IPS-18a (cell line): ENCODE results near the gene SMOC1.

Experiments
- H3K27ac ChIP-seq: one replicate; pipeline ENCODE4 v1.5.1; 2013; ENCODE audit warnings: low read length
- H3K27me3 ChIP-seq: one replicate; pipeline ENCODE4 v1.6.1; 2013; ENCODE audit warnings: mild to moderate bottlenecking, low read length; ENCODE audit not compliant: control insufficient read depth, insufficient read depth
- H3K36me3 ChIP-seq: one replicate; pipeline ENCODE4 v1.6.1; 2013; ENCODE audit warnings: low read depth, low read length; ENCODE audit not compliant: control insufficient read depth
- H3K4me1 ChIP-seq: one replicate; pipeline ENCODE4 v1.6.1; 2013; ENCODE audit warnings: low read depth, low read length; ENCODE audit not compliant: control insufficient read depth
- H3K4me3 ChIP-seq: one replicate; pipeline ENCODE4 v1.5.1; 2013; ENCODE audit warnings: low read length
- H3K9ac ChIP-seq: one replicate; pipeline ENCODE4 v1.6.1; 2013; ENCODE audit warnings: mild to moderate bottlenecking, low read length, moderate library complexity
- H3K9me3 ChIP-seq: one replicate; pipeline ENCODE4 v1.6.1; 2013; ENCODE audit warnings: low read depth, low read length; ENCODE audit not compliant: control insufficient read depth

SMOC1 gene

GRCh38 chr14:70043001-70043400, 163.8 kb downstream of the SMOC1 start:
- Histone ChIP-seq H3K9me3 (no peaks in the 10 kb centered on the region), H3K36me3 (no peaks in the 10 kb centered on the region), H3K4me3 (no peak overlapping the region), H3K27me3 (peaks cover 10% of the 10 kb centered on the region), H3K4me1 (no peaks in the 10 kb centered on the region), H3K9ac (no peak overlapping the region), H3K27ac (no peak overlapping the region)

DNA sequence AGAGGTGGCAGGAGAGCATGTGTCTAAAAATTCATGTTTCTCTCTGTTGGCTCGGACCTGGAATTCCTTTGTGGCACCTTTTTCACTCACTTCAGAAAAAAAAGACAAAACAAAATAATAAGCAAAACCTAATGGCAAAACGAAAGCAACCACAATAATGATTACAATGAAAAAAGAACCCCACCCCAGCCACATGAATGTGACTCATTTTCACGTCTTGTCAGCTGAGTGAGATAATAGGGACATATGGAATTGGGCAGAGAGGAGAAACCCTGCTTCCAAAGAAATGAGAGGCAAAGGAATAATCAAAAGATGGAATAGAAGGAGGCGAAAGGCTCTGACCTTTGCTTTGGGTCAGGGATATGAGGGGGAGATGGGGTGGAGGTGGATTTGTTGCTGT, 166.1 kb downstream of the SMOC1 start:
- Histone ChIP-seq H3K4me3 (no peak overlapping the region), H3K9me3 (no peaks in the 10 kb centered on the region), H3K4me1 (no peaks in the 10 kb centered on the region), H3K36me3 (no peaks in the 10 kb centered on the region), H3K27me3 (peaks cover 10% of the 10 kb centered on the region), H3K27ac (no peak overlapping the region), H3K9ac (no peak overlapping the region)

DNA sequence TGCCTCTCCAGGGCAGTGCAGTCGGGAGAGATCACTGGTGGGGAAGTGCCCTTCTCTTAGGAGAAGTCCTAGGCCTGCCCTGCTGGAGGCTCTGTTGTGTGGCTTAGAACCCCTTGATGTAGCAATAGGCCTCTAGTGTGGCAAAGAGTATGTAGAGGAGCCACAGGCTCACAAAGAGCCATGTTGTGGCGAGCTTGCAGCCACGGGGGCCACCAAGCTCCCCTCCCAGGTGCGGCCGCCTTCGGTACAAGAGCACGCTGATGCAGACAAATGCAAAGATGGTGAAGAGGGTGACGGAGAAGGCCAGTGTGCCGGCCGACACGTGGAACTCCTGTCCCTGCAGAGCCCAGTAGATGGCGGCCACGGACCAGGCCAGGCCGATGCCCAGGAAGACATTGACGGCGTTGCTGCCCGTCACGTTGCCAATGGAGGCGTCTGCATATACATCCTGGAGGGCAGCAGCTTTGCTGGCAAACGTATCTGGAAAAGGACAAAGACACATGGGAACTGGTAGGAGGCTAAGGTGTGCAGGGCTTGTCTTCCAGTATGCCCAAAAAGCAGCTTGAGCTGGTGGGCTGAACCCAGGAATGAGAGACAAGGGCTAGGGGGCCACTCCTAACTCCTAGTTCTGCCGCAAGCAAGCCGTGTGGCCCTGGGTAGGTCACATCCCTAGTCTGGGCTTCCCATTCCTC, 166.8 kb downstream of the SMOC1 start:
- H3K9me3 ChIP-seq = no peaks in the 10 kb centered on the region
- no peak overlapping the region for H3K27ac ChIP-seq
- H3K4me1 ChIP-seq = no peaks in the 10 kb centered on the region
- no peak overlapping the region for H3K9ac ChIP-seq
- H3K27me3 ChIP-seq = peaks cover 10% of the 10 kb centered on the region
- no peaks in the 10 kb centered on the region for H3K36me3 ChIP-seq
- no peak overlapping the region for H3K4me3 ChIP-seq

DNA sequence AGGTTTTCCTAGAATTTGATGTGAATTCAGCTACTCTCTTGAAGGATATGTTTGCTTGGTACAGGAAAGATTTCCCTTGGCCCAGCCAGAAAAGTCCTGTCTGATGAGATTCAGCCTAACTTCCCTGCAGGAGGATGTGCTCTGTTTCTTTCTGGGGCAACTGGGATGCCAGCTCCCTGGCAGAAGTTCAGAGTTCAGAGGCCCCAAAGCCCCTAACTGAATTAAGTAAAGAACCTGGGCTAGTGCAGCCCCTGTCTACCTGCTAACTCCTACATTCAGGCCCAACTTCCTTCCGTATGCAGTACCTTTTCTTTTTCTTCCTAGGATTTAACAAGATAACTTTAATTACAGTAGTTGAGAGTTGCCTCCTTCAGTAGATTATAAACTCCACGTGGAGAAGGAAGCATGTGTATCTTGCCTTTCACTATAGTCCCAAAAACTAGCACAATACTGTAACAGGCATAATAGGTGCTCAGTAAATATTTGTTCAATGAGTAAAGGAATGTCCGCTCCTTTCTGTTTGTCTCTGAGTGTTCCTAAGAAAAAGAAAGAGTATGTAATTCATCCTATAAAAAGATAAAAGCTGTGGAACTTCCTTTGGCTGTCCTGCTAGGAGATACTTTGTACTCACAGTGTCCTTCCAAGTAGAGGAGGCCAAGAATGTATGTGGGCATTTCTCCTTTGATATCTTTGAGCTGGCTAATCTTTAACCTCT, 168.5 kb downstream of the SMOC1 start:
- no peak overlapping the region for H3K4me3 ChIP-seq
- H3K36me3 ChIP-seq = no peaks in the 10 kb centered on the region
- H3K9me3 ChIP-seq = no peaks in the 10 kb centered on the region
- H3K27ac ChIP-seq = no peak overlapping the region
- no peak overlapping the region for H3K9ac ChIP-seq
- H3K4me1 ChIP-seq = no peaks in the 10 kb centered on the region
- H3K27me3 ChIP-seq = peaks cover 10% of the 10 kb centered on the region

DNA sequence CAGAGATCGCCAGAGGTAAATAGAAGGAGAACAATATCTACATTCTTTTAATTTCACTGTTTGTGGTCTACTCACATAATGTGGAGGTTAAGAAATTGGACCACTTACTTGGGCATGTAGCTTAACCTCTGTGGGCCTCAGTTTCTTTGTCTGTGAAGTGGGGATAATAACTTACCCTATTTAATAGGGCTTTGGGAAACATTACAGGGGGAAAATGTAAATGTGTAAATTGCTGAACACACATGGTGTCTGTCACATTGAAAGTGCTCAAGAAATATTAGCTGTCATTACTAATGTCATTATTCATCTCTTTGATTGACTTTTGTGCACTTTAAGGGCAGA, 169.1 kb downstream of the SMOC1 start:
- no peaks in the 10 kb centered on the region for H3K36me3 ChIP-seq
- no peaks in the 10 kb centered on the region for H3K4me1 ChIP-seq
- H3K27ac ChIP-seq = no peak overlapping the region
- peaks cover 10% of the 10 kb centered on the region for H3K27me3 ChIP-seq
- H3K9ac ChIP-seq = no peak overlapping the region
- H3K4me3 ChIP-seq = no peak overlapping the region
- H3K9me3 ChIP-seq = no peaks in the 10 kb centered on the region

DNA sequence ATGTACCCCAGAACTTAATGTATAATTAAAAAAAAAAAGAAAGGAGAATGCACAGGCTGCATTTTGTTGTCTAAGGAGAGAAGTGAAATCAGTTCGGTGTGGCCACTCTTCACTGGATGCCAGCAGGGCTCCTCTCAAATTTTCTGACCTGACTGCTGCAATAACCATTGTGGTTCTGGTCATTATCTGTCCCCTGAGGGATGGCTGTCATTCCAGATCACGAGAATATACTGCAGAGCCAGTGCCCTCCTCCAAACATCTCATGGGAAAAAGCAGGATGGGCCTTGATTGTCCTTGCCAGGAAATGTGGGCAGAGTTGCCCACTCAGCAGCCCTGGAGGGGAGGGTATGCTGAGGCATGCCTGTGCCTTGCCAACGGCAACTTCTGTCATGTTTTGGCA, 170.4 kb downstream of the SMOC1 start:
- Histone ChIP-seq H3K9me3 (no peaks in the 10 kb centered on the region), H3K4me1 (no peaks in the 10 kb centered on the region), H3K4me3 (no peak overlapping the region), H3K9ac (no peak overlapping the region), H3K27me3 (peaks cover 10% of the 10 kb centered on the region), H3K36me3 (no peaks in the 10 kb centered on the region), H3K27ac (no peak overlapping the region)

DNA sequence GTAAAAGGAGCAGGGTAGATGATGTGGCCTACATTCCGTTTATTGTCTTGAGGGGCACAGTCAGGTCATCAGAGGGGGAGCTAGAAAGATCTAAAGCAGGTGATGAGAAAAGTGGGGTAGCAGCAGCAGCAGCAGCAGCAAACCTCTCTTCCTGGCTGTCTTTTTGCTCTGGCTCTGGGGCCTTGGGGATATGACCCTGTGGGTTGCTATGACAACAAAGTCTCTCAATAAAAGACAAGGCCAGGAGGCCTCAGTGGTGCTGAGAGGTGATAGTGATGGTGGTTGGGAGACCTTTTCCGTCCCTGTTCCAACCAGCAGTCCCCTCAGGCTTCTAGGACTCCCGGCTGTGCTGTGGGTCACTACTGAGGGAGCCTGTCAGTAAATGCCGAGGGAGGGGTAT, 170.9 kb downstream of the SMOC1 start:
- Histone ChIP-seq H3K27me3 (peaks cover 10% of the 10 kb centered on the region), H3K9me3 (no peaks in the 10 kb centered on the region), H3K4me1 (no peaks in the 10 kb centered on the region), H3K4me3 (no peak overlapping the region), H3K9ac (no peak overlapping the region), H3K36me3 (no peaks in the 10 kb centered on the region), H3K27ac (no peak overlapping the region)

DNA sequence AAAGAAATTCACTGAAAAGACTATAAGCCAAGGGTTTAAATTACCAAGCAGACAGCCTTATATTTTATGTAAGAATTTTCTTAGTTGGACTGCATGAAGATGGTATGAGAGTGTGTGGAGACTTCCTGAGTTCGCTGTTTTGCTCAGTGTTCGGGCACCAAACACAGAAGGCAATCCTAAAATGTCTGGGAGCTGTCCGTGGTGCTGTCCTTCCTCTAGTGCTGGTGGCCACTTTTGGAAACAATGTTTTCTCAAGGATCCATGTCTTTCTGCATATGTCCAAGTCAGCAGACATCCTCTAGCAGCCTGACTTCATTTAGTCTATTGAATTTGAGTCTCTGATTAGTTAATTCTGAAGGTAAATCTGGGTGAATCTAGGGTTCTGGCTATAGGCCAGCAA, 173.8 kb downstream of the SMOC1 start:
- Histone ChIP-seq H3K9me3 (no peaks in the 10 kb centered on the region), H3K27ac (no peak overlapping the region), H3K9ac (no peak overlapping the region)

GRCh38 chr14:70057519-70058136, 178.4 kb downstream of the SMOC1 start:
- Histone ChIP-seq H3K9ac (no peak overlapping the region), H3K27me3 (no peaks in the 10 kb centered on the region), H3K27ac (no peak overlapping the region), H3K36me3 (no peaks in the 10 kb centered on the region), H3K9me3 (no peaks in the 10 kb centered on the region), H3K4me3 (no peak overlapping the region), H3K4me1 (no peaks in the 10 kb centered on the region)

More for the DNA sequence above, 173.8 kb downstream of the SMOC1 start:
- Histone ChIP-seq H3K4me1 (no peaks in the 10 kb centered on the region), H3K4me3 (no peak overlapping the region), H3K27me3 (no peaks in the 10 kb centered on the region), H3K36me3 (no peaks in the 10 kb centered on the region)

DNA sequence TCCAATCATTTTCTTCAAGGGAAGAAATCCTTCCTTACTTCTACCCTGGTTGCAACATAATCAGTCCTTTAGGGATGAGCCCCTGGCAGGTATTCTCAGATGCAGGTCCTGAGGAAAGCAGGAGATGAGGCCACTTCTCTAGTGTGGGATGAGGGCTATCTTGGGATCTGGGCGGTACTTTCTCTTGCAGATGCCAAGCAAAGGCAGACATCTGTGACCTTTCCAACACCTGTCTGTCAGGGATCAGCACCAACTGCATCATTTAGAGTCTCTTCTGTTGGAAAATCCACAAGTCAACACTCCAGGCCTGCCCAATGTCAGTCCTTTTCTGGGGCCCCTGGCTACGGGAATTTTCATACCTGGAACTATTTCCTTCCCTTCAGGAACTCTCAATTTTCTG, 180.3 kb downstream of the SMOC1 start:
- Histone ChIP-seq H3K9me3 (no peaks in the 10 kb centered on the region), H3K4me3 (no peak overlapping the region), H3K27me3 (no peaks in the 10 kb centered on the region), H3K9ac (no peak overlapping the region), H3K27ac (no peak overlapping the region), H3K4me1 (no peaks in the 10 kb centered on the region), H3K36me3 (no peaks in the 10 kb centered on the region)

GRCh38 chr14:70061108-70061507, 181.9 kb downstream of the SMOC1 start:
- H3K9me3 ChIP-seq = no peaks in the 10 kb centered on the region
- no peak overlapping the region for H3K9ac ChIP-seq
- H3K4me1 ChIP-seq = no peaks in the 10 kb centered on the region
- H3K27ac ChIP-seq = no peak overlapping the region
- no peaks in the 10 kb centered on the region for H3K27me3 ChIP-seq
- H3K36me3 ChIP-seq = no peaks in the 10 kb centered on the region
- H3K4me3 ChIP-seq = no peak overlapping the region
